Activated CD4-positive, alpha-beta T cell treated with anti-CD3 and anti-CD28 coated beads, Interleukin-10, Interleukin-2, amounts not matched to agents 100 ng/mL and 50 ng/mL, durations not matched to agents 16 hours and 8 hours (primary cell): Measurements from ENCODE around the gene TUBB1.

ENCODE experiments used
- DNase-seq: peaks from one replicate; pipeline ENCODE4 v3.0.0-alpha.2; 2020

The TUBB1 gene

GRCh38 chr20:59044796-59045195, 25.6 kb downstream of the TUBB1 start:
- DNase-seq, result no peak

GRCh38 chr20:59046862-59047261, 27.6 kb downstream of the TUBB1 start:
- DNase-seq, result no peak

GRCh38 chr20:59047938-59048680, 28.9 kb downstream of the TUBB1 start:
- peak; percentile 79 for DNase-seq

GRCh38 chr20:59048681-59049030, 29.4 kb downstream of the TUBB1 start:
- DNase-seq, result no peak

- no peak for DNase-seq
Observed at GRCh38 chr20:59050437-59050836, 31.2 kb downstream of the TUBB1 start.

GRCh38 chr20:59051666-59052185, 32.5 kb downstream of the TUBB1 start:
- no peak for DNase-seq

- no peak for DNase-seq
Observed at GRCh38 chr20:59055302-59055701, 36.1 kb downstream of the TUBB1 start.

- no peak for DNase-seq
Observed at GRCh38 chr20:59062081-59062480, 42.9 kb downstream of the TUBB1 start.

GRCh38 chr20:59063358-59064213, 44.4 kb downstream of the TUBB1 start:
- no peak for DNase-seq

- no peak for DNase-seq
Observed at GRCh38 chr20:59064214-59064722, 45.0 kb downstream of the TUBB1 start.

- DNase-seq, result no peak
Observed at GRCh38 chr20:59068534-59068933, 49.3 kb downstream of the TUBB1 start.

- DNase-seq, result no peak
Observed at GRCh38 chr20:59069026-59069425, 49.8 kb downstream of the TUBB1 start.

GRCh38 chr20:59071216-59071615, 52.0 kb downstream of the TUBB1 start:
- DNase-seq, result peak; percentile 30

GRCh38 chr20:59073582-59073981, 54.4 kb downstream of the TUBB1 start:
- no peak for DNase-seq

- peak; percentile 74 for DNase-seq
Observed at GRCh38 chr20:59074456-59074855, 55.2 kb downstream of the TUBB1 start.

GRCh38 chr20:59075934-59076508, 56.8 kb downstream of the TUBB1 start:
- DNase-seq, result peak; percentile 55
